Measurements from ENCODE around the gene RNF31.

DNA sequence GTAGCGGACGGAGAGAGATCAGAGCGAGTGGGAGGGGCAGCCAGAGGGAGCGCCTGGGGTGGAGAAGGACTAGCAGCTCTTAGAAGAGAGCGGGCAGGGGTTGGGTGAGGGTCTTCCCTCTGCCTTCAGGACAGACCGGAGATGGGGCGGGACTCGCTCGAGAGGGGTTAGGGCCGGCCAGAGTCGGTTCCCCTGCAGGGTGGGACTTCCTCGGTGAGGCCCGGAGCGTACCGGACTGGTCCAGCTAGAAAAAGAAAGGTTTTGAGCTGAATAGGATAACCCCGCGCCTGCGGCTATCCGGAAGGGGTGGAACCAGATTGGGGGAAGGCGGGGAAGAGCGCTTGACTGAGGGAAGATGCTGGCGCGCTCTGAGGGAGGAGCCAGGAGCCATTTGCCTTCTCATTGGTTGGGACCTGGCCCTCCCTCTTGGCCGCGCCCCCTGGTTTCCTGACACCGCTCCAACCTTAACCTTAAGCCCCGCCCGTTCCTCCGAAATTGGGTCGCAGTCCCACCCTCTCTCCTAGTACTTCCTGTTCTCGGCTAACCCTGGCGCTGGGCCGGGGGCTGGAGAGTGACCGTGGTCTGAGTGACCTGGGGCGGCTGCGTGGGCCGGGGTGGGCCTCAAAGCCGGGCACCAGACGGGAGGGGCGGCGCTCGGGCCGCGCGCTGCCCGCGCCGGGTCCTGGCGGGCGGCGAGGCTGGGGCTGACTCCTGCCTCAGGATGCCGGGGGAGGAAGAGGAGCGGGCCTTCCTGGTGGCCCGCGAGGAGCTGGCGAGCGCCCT lies at the start of gene RNF31:
- TF ChIP-seq EZH2phosphoT487 (IDR thresholded peaks at IDR 0.05; ENCODE audit: borderline replicate concordance, low read length), result no peak
- TF ChIP-seq, protein P1, sequence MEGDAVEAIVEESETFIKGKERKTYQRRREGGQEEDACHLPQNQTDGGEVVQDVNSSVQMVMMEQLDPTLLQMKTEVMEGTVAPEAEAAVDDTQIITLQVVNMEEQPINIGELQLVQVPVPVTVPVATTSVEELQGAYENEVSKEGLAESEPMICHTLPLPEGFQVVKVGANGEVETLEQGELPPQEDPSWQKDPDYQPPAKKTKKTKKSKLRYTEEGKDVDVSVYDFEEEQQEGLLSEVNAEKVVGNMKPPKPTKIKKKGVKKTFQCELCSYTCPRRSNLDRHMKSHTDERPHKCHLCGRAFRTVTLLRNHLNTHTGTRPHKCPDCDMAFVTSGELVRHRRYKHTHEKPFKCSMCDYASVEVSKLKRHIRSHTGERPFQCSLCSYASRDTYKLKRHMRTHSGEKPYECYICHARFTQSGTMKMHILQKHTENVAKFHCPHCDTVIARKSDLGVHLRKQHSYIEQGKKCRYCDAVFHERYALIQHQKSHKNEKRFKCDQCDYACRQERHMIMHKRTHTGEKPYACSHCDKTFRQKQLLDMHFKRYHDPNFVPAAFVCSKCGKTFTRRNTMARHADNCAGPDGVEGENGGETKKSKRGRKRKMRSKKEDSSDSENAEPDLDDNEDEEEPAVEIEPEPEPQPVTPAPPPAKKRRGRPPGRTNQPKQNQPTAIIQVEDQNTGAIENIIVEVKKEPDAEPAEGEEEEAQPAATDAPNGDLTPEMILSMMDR (conservative IDR thresholded peaks at IDR 0.05; ENCODE audit: low read depth, low read length), result no peak
